HepG2 (cell line): ENCODE results near the gene STK32B. TPM values are rescaled to one million over a fixed set of nuclear protein-coding genes. Genes with fewer than 3 reads are reported as not detected.

Experiments used
- ATAC-seq: fragments of 200-7000 bp; cut with Tn5 transposase; 3 replicates; pipeline ENCODE4 v1.9.1; 2020; ENCODE audit warnings: mild to moderate bottlenecking, moderate library complexity
- BruUV-seq: library from RNA; stranded (reverse); fragments of 400-500 nt; replicated peaks from 2 replicates; lab custom pipeline; 2021; lab: Mats Ljungman, UMichigan
- CTCF ChIA-PET: fragments of 300-600 bp; formaldehyde crosslinking; extraction: SDS; loops from one replicate; lab custom pipeline; 2021; ENCODE audit warnings: low total read pairs, inconsistent platforms, low intra/inter-chr PET ratio; lab: Yijun Ruan, JAX
- POLR2A ChIA-PET: fragments of 350-600 bp; sonication (Branson Sonifier 250); formaldehyde crosslinking; loops from one replicate; lab custom pipeline; 2020; ENCODE audit warnings: antibody characterized with exemption, inconsistent platforms; lab: Yijun Ruan, JAX
- DNase-seq: peaks from one replicate; pipeline ENCODE4 v3.0.0-alpha.2; 2015; ENCODE audit warnings: low spot score
- FAIRE-seq: peaks from 3 replicates; lab custom pipeline; 2011; peaks lifted over from hg19 to GRCh38; lab: Jason Lieb, UNC
- H2AFZ ChIP-seq: one replicate; pipeline ENCODE4 v1.6.1; 2011; ENCODE audit warnings: low read length, inconsistent platforms
- H3K27ac ChIP-seq: fragments of 300-600 bp; 3 replicates; pipeline ENCODE4 v1.8.0; 2011; ENCODE audit warnings: mixed run types, mild to moderate bottlenecking, mixed read lengths, low read length, inconsistent platforms; ENCODE audit not compliant: insufficient read depth; ENCODE audit errors: extremely low read length
- H3K27me3 ChIP-seq, 2 experiments: fragments of 200-600 bp in 1 of 2; 2 replicates in 1 of 2; 3 replicates in 1 of 2; pipeline versions ENCODE4 v1.6.0 to v1.8.0; 2011; ENCODE audit warnings: low read length in 2 of 2, mild to moderate bottlenecking in 2 of 2, moderate library complexity in 2 of 2, inconsistent platforms in 1 of 2; ENCODE audit not compliant: insufficient read depth in 2 of 2, control insufficient read depth in 1 of 2
- H3K36me3 ChIP-seq, 2 experiments: fragments of 200-600 bp in 1 of 2; replicated peaks in 1 of 2; 2 replicates in 1 of 2; 3 replicates in 1 of 2; pipeline versions ENCODE4 v1.5.1 to v1.8.0; 2011; ENCODE audit warnings: low read length in 2 of 2, inconsistent platforms in 1 of 2; ENCODE audit not compliant: insufficient read depth in 2 of 2, control insufficient read depth in 1 of 2
- H3K4me1 ChIP-seq: 2 replicates; pipeline ENCODE4 v1.5.1; 2012; ENCODE audit warnings: low read length, inconsistent platforms; ENCODE audit not compliant: insufficient read depth
- H3K4me2 ChIP-seq: 2 replicates; pipeline ENCODE4 v1.6.0; 2011; ENCODE audit warnings: low read depth, low read length, inconsistent platforms
- H3K4me3 ChIP-seq, 3 experiments: fragments of 200-600 bp in 1 of 3; sonication (generic), shearing (Covaris generic) in 1 of 3; replicated peaks in 1 of 3; 2 replicates each; pipeline ENCODE4 v1.5.1; 2011 to 2016; ENCODE audit warnings: low read length in 3 of 3, inconsistent platforms in 2 of 3, low read depth in 2 of 3, mild to moderate bottlenecking in 2 of 3, control low read depth in 1 of 3, mixed read lengths in 1 of 3; ENCODE audit not compliant: insufficient read depth in 1 of 3
- H3K79me2 ChIP-seq: one replicate; pipeline ENCODE4 v1.6.1; 2011; ENCODE audit warnings: low read length, inconsistent platforms; ENCODE audit not compliant: insufficient read depth
- H3K9ac ChIP-seq: 2 replicates; pipeline ENCODE4 v1.6.0; 2011; ENCODE audit warnings: mild to moderate bottlenecking, low read depth, low read length, inconsistent platforms; ENCODE audit not compliant: insufficient read depth
- H3K9me3 ChIP-seq: 2 replicates; pipeline ENCODE4 v1.5.1; 2012; ENCODE audit warnings: mild to moderate bottlenecking, low read length
- H4K20me1 ChIP-seq: 2 replicates; pipeline ENCODE4 v1.6.0; 2011; ENCODE audit warnings: inconsistent platforms, mild to moderate bottlenecking, low read length, moderate library complexity; ENCODE audit not compliant: insufficient read depth
- CTCF ChIP-seq: sonication (generic); formaldehyde crosslinking; IDR thresholded peaks from 2 replicates; pipeline ENCODE4 v1.5.0; 2020; ENCODE audit warnings: mild to moderate bottlenecking, missing genetic modification reagents, moderate library complexity
- HMGA1 ChIP-seq: sonication (generic); formaldehyde crosslinking; conservative IDR thresholded peaks from 2 replicates; pipeline ENCODE4 v1.4.0; 2020; ENCODE audit warnings: missing genetic modification reagents
- MNT ChIP-seq: fragments of 450-650 bp; IDR thresholded peaks from 2 replicates; pipeline ENCODE4 v1.6.1; 2016
- RAD51 ChIP-seq: fragments of 450-650 bp; IDR thresholded peaks from 2 replicates; pipeline ENCODE4 v1.6.1; 2016; ENCODE audit warnings: borderline replicate concordance
- SMC3 ChIP-seq: IDR thresholded peaks from 2 replicates; pipeline ENCODE4 v1.6.1; 2011; ENCODE audit warnings: low read length, improper control_type of control experiment
- STAG1 ChIP-seq: sonication (generic); formaldehyde crosslinking; IDR thresholded peaks from 2 replicates; pipeline ENCODE4 v1.4.0; 2020; ENCODE audit warnings: missing genetic modification reagents
- TBX3 ChIP-seq: fragments of 450-650 bp; IDR thresholded peaks from 2 replicates; pipeline ENCODE4 v1.6.1; 2017; ENCODE audit warnings: antibody characterized with exemption, mild to moderate bottlenecking, inconsistent platforms, borderline replicate concordance
- WGBS: methylation state at CpG from one replicate; pipeline ENCODE4 v1.1.6; 2017; ENCODE audit warnings: low lambda C conversion rate; 5-methylcytosine and 5-hydroxymethylcytosine counted together
- in situ Hi-C: cut with HindIII; loops from 2 replicates; pipeline ENCODE4 v1.10.0; 2017; ENCODE audit warnings: low pct_unique_long_range_greater_than_20kb; ENCODE audit not compliant: extremely low pct_ligation_motif_present
- intact Hi-C: fragments of 100-400 bp; cut with micrococcal nuclease; formaldehyde crosslinking; loops from one replicate; pipeline ENCODE4 v1.10.0; 2022; ENCODE audit not compliant: unreplicated experiment
- polyA plus RNA-seq, 8 experiments: library from polyadenylated mRNA; depleted of rRNA in 3 of 8; stranded (reverse) in 7 of 8; unstranded in 1 of 8; fragments of >200 nt; fragmentation: Illumina TruSeq in 4 of 8; extraction: Trizol in 4 of 8; gene quantifications; 2 replicates each; pipeline versions ENCODE4 v1.2.1 to v1.2.3, GENCODE V29; 2011 to 2016; ENCODE audit warnings: low read depth in 4 of 8, missing spikeins in 1 of 8, mixed read lengths in 1 of 8; ENCODE audit not compliant: insufficient read depth in 1 of 8
- total RNA-seq, 5 experiments: library from RNA; depleted of rRNA; stranded (reverse); fragments of >200 nt; fragmentation: Illumina TruSeq; extraction: Trizol; gene quantifications; 2 replicates each; pipeline ENCODE4 v1.2.3, GENCODE V29; 2016; ENCODE audit warnings: low read depth in 1 of 5

Gene STK32B
- total and polyA plus RNA-seq, 2 of the 13 experiments (the other 11 are each of a cell fraction or from before 2014, with no cell fraction given): not detected

GRCh38 chr4:5376015-5376414 lies 324.7 kb downstream of the STK32B start:
- Histone ChIP-seq H3K79me2 (no peaks in the 10 kb centered on the region), H3K27ac (no peak overlapping the region), H3K4me3 (no peak overlapping the region), H3K9me3 (no peaks in the 10 kb centered on the region), H3K27me3 (peaks cover 0 to 3% of the 10 kb centered on the region in 2 experiments; a peak in 1 of 5 replicates), H4K20me1 (no peaks in the 10 kb centered on the region; the same call in 1 of the 2 replicates), H3K9ac (no peak overlapping the region), H3K4me1 (no peaks in the 10 kb centered on the region), H3K4me2 (no peak overlapping the region), H3K36me3 (no peaks in the 10 kb centered on the region), H2AFZ (no peak overlapping the region)
- no peak for ATAC-seq
- TF ChIP-seq RAD51 (no peak), MNT (peak; percentile 92)
- in situ Hi-C loops: no loop called here
- intact Hi-C loops: no loop called here
- WGBS: 32% methylated on average over 5 of the region's 5 CpGs
- CTCF ChIA-PET: no interaction called here
- BruUV-seq: no TSS peak
- FAIRE-seq: no peak
- POLR2A ChIA-PET: no interaction called here
- DNase-seq: no peak

GRCh38 chr4:5378002-5378401 lies 326.7 kb downstream of the STK32B start:
- no peaks in the 10 kb centered on the region; a peak in 1 of 5 replicates for H3K27me3 ChIP-seq
- H4K20me1 ChIP-seq: no peaks in the 10 kb centered on the region
- no peak overlapping the region for H3K4me3 ChIP-seq
- CTCF ChIA-PET: interaction anchor here (1.7 kb wide), 1 partner anchor 328 kb away, joined by 12 read pairs; the partner anchor contains the start of gene STK32B
- FAIRE-seq: no peak
- H3K4me2 ChIP-seq: no peak overlapping the region
- H3K36me3 ChIP-seq: no peaks in the 10 kb centered on the region
- no peak overlapping the region for H3K9ac ChIP-seq
- H2AFZ ChIP-seq: no peak overlapping the region
- intact Hi-C loops: loop anchor here (1.0 kb wide), 1 partner anchor 328 kb away; no protein-coding TSS in a partner anchor
- peak; percentile 59; the same call in 1 of the 3 replicates for ATAC-seq
- DNase-seq: peak; percentile 34
- no peaks in the 10 kb centered on the region for H3K4me1 ChIP-seq
- BruUV-seq: no TSS peak
- 4% methylated on average over 8 of the region's 8 CpGs for WGBS
- POLR2A ChIA-PET: no interaction called here
- in situ Hi-C loops: no loop called here
- H3K9me3 ChIP-seq: no peaks in the 10 kb centered on the region
- no peaks in the 10 kb centered on the region for H3K79me2 ChIP-seq
- TF ChIP-seq TBX3 (no peak), CTCF (CRISPR knock-in tag) (peak; percentile 66), HMGA1 (CRISPR knock-in tag) (no peak), SMC3 (peak; percentile 61), STAG1 (CRISPR knock-in tag) (peak; percentile 82)
- no peak overlapping the region for H3K27ac ChIP-seq
